ENCODE data around the gene ZNF467. TPM values are rescaled to one million over a fixed set of nuclear protein-coding genes. Genes with fewer than 3 reads are reported as not detected.

ZNF467 gene
- total RNA-seq, 2 donors from 2014 or later: 2.5 to 5.0 TPM

- Histone ChIP-seq H3K27ac (no peak overlapping the region), H3K36me3 (no peaks in the 10 kb centered on the region), H3K27me3 (peaks cover under 1% of the 10 kb centered on the region), H3K9ac (ENCODE audit: low read depth in 2 of 2, low read length in 2 of 2) (no peak overlapping the region), H3K4me3 (no peak overlapping the region), H3K9me3 (no peaks in the 10 kb centered on the region), H3K4me1 (no peaks in the 10 kb centered on the region)
- TF ChIP-seq CTCF (IDR thresholded peaks at IDR 0.05): no peak
- intact Hi-C loops (cut with DNase I): no loop called here
- DNase-seq: no peak
Measured at GRCh38 chr7:149759093-149759860, 14.1 kb downstream of the ZNF467 start.

GRCh38 chr7:149753375-149754233 is 19.8 kb downstream of the ZNF467 start:
- Histone ChIP-seq H3K9me3 (no peaks in the 10 kb centered on the region), H3K9ac (ENCODE audit: low read depth in 2 of 2, low read length in 2 of 2) (no peak overlapping the region), H3K27me3 (no peaks in the 10 kb centered on the region), H3K27ac (no peak overlapping the region), H3K36me3 (no peaks in the 10 kb centered on the region), H3K4me1 (no peaks in the 10 kb centered on the region), H3K4me3 (no peak overlapping the region)
- intact Hi-C loops (cut with DNase I): no loop called here
- DNase-seq: peak; percentile 41
- peak; percentile 35 for TF ChIP-seq CTCF (IDR thresholded peaks at IDR 0.05)

DNA sequence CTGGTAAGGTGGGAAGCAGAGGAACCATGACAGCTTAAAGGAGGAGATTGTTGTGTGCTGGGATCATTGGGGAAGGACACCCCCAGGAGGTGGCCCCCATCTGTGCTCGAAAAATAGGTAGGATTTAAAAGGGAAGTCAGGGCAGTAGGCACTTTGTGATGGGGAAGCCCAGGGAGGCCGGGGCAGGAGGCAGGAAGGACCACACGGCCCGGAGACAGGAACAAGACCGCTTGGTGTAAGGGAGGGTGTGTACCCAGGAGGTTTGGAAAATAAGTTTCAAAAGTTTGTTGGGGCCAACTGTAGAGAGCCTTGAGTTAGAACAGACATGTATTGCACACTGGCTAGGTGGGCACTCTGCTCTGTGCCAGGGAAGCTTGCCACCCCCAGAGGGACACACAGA is 20.7 kb downstream of the ZNF467 start:
- no peaks in the 10 kb centered on the region for H3K27me3 ChIP-seq
- H3K4me1 ChIP-seq: no peaks in the 10 kb centered on the region
- no peaks in the 10 kb centered on the region for H3K9me3 ChIP-seq
- H3K9ac ChIP-seq (ENCODE audit: low read depth in 2 of 2, low read length in 2 of 2): no peak overlapping the region
- H3K4me3 ChIP-seq: no peak overlapping the region
- H3K36me3 ChIP-seq: no peaks in the 10 kb centered on the region
- TF ChIP-seq CTCF (IDR thresholded peaks at IDR 0.05): no peak
- H3K27ac ChIP-seq: no peak overlapping the region
- DNase-seq: no peak
- intact Hi-C loops (cut with DNase I): no loop called here

DNA sequence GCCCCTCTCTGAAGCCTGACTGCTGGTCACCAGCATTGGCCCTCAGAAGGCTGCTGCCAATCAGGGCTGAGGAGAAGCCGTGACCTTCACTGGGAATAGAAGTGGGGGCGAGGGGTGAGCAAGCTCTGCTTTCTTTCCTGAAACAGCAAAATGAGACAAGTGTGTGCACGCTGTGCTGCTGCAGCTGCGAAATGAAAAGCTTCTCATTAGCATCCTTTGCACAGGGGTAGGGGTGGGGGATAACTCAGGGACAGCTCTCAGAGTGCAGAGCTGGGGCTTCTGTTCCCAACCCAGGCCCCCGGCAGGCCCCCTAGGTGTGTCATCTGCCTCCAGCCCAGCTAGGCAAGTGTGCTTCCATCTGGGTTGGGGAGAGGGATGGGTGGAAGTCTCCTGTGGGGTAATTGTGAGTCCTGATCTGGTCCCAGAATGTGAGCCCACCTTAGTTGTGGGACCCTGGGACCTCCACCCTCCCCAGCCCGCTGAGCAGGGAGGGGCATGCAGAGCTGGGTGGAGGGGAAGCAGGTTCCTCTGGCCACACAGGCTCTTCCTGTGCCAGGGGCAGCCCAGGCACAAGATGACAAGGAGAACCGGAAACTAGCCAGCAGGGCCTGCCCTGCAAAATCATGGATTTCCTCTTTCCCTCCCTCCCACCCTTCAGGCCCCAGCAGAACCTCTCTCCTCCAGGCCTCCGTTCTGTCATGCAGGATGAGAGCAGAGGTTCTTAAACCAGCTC is 22.2 kb downstream of the ZNF467 start:
- no peaks in the 10 kb centered on the region for H3K36me3 ChIP-seq
- no peak for DNase-seq
- TF ChIP-seq CTCF (IDR thresholded peaks at IDR 0.05): no peak
- no peak overlapping the region for H3K27ac ChIP-seq
- H3K9ac ChIP-seq (ENCODE audit: low read depth in 2 of 2, low read length in 2 of 2): no peak overlapping the region
- H3K4me3 ChIP-seq: no peak overlapping the region
- intact Hi-C loops (cut with DNase I): no loop called here
- H3K9me3 ChIP-seq: no peaks in the 10 kb centered on the region
- H3K27me3 ChIP-seq: no peaks in the 10 kb centered on the region
- H3K4me1 ChIP-seq: no peaks in the 10 kb centered on the region

GRCh38 chr7:149750122-149750845 is 23.1 kb downstream of the ZNF467 start:
- H3K9me3 ChIP-seq: no peaks in the 10 kb centered on the region
- DNase-seq: no peak
- H3K4me1 ChIP-seq: no peaks in the 10 kb centered on the region
- TF ChIP-seq CTCF (IDR thresholded peaks at IDR 0.05): no peak
- H3K9ac ChIP-seq (ENCODE audit: low read depth in 2 of 2, low read length in 2 of 2): no peak overlapping the region
- no peak overlapping the region for H3K27ac ChIP-seq
- H3K27me3 ChIP-seq: no peaks in the 10 kb centered on the region
- intact Hi-C loops (cut with DNase I): no loop called here
- no peaks in the 10 kb centered on the region for H3K36me3 ChIP-seq
- H3K4me3 ChIP-seq: no peak overlapping the region
